Type B pancreatic cell (in vitro differentiated cells): ENCODE data around the gene WDR27. TPM values are rescaled to one million over a fixed set of nuclear protein-coding genes. Genes with fewer than 3 reads are reported as not detected.

Experiments
- DNase-seq: peaks from one replicate; pipeline ENCODE4 v3.0.0; 2021; ENCODE audit warnings: mixed read lengths; ENCODE audit not compliant: unreplicated experiment; ENCODE audit errors: extremely low spot score
- H3K27ac Mint-ChIP-seq: 2 replicates; pipeline ENCODE4 v1.8.0; 2021; ENCODE audit warnings: mild to moderate bottlenecking, mixed read lengths
- H3K27me3 Mint-ChIP-seq: 2 replicates; pipeline ENCODE4 v1.8.0; 2021; ENCODE audit warnings: mixed read lengths
- H3K36me3 Mint-ChIP-seq: 2 replicates; pipeline ENCODE4 v1.8.0; 2021; ENCODE audit warnings: mixed read lengths
- H3K4me1 Mint-ChIP-seq: one replicate; pipeline ENCODE4 v1.8.0; 2021; ENCODE audit warnings: mixed read lengths; ENCODE audit not compliant: unreplicated experiment
- H3K4me3 Mint-ChIP-seq: 2 replicates; pipeline ENCODE4 v1.8.0; 2021; ENCODE audit warnings: mild to moderate bottlenecking, mixed read lengths
- H3K9me3 Mint-ChIP-seq: 2 replicates; pipeline ENCODE4 v1.8.0; 2021; ENCODE audit warnings: mixed read lengths
- total RNA-seq: library from RNA; stranded (reverse); gene quantifications from 2 replicates; pipeline ENCODE4 v1.2.1, GENCODE V29; 2021; ENCODE audit warnings: low replicate concordance
- TF ChIP-seq, protein P1 (sequence below): fragments of 200-600 bp; sonication (generic); conservative IDR thresholded peaks from 2 replicates; pipeline ENCODE4 v1.5.0; 2021; ENCODE audit warnings: antibody characterized with exemption, mild to moderate bottlenecking

The WDR27 gene
- total RNA-seq, 1 donor from 2014 or later = 112 TPM

GRCh38 chr6:169724494-169725124, 22.8 kb upstream of the WDR27 start, which contains the start of gene PHF10:
PHF10 (minus strand) TSS chr6:169724500; CDS start chr6:169723931, 569 bp downstream.
- DNase-seq = peak; percentile 88
- Mint-ChIP-seq H3K4me3 (peak within 1 kb of the TSS; percentile 95), H3K4me1 (peaks cover 30% of the 10 kb centered on the region)

DNA sequence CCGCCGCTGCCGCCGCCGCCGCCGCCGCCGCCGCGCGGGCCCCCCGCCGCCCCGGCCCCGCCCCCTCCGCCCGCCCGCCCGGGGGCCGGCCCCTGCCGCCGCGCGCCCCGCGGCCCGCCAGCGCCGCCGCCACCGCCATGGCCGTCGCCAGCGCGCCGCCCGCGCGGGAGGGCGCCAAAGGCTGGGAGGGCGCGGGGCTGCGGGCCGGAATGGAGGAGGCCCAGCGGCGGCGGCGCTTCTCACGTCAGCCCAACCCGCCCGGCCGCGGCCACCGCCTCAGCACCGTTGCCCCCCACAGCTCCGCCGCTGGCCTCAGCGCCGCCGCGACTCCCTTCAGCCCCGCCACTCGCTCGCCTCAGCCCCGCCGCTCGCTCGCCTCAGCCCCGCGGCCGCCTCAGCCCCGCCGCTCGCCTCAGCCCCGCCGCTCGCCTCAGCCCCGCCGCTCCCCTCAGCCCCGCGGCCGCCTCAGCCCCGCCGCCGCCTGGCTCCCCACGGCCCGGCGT, 22.2 kb upstream of the WDR27 start:
- DNase-seq = no peak
- peaks cover 3% of the 10 kb centered on the region for H3K27me3 Mint-ChIP-seq

More at GRCh38 chr6:169724494-169725124, 22.8 kb upstream of the WDR27 start, which contains the start of gene PHF10:
- TF ChIP-seq, protein P1, sequence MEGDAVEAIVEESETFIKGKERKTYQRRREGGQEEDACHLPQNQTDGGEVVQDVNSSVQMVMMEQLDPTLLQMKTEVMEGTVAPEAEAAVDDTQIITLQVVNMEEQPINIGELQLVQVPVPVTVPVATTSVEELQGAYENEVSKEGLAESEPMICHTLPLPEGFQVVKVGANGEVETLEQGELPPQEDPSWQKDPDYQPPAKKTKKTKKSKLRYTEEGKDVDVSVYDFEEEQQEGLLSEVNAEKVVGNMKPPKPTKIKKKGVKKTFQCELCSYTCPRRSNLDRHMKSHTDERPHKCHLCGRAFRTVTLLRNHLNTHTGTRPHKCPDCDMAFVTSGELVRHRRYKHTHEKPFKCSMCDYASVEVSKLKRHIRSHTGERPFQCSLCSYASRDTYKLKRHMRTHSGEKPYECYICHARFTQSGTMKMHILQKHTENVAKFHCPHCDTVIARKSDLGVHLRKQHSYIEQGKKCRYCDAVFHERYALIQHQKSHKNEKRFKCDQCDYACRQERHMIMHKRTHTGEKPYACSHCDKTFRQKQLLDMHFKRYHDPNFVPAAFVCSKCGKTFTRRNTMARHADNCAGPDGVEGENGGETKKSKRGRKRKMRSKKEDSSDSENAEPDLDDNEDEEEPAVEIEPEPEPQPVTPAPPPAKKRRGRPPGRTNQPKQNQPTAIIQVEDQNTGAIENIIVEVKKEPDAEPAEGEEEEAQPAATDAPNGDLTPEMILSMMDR = no peak
- H3K36me3 Mint-ChIP-seq = peaks cover 5% of the 10 kb centered on the region
- no peaks in the 10 kb centered on the region for H3K9me3 Mint-ChIP-seq
- peak within 1 kb of the TSS; percentile 96 for H3K27ac Mint-ChIP-seq
- H3K27me3 Mint-ChIP-seq = peaks cover 3% of the 10 kb centered on the region

DNA sequence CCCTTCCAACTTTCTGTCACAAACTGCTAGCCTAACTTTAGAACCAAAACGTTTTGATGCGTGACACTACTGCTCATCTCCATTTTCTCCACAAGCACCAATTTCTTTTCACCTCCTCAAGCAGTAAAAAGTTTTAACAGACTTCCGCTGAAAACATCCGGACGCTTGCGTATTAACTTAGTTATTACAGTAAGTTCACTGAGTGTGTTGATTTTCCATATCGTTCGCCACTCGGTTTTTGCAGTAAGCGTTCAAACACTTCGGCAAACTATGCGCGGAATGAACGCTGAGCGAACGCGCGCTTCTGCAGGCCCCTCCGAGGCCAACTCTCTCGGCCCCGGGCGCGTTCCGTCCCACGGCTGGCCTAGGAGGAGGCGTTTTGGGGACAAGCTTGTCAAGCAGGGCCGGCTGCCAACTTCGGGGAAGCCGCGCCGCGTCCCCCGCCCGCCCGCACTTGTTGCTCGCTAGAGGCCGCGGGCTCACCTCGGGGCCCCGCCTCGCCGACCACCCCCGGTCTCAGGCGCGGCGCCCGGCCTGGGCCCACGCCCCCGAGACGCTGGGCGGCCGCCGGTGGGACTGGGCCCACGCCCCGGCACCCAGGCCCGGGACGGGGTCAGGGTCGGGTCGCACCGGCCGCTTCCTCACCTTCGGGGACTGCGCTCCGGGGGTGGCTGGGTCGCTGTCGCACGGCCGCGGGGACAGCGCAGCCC, 21.5 kb upstream of the WDR27 start:
- Mint-ChIP-seq H3K9me3 (no peaks in the 10 kb centered on the region), H3K27ac (peak overlapping the region; percentile 94), H3K4me1 (peaks cover 38% of the 10 kb centered on the region), H3K4me3 (peak overlapping the region; percentile 95), H3K36me3 (peaks cover 5% of the 10 kb centered on the region), H3K27me3 (peaks cover 3% of the 10 kb centered on the region)
- DNase-seq = no peak
- TF ChIP-seq, protein P1 = no peak

More for the DNA sequence above, 22.2 kb upstream of the WDR27 start:
- peak overlapping the region; percentile 68 for H3K4me3 Mint-ChIP-seq
- H3K36me3 Mint-ChIP-seq = peaks cover 5% of the 10 kb centered on the region
- TF ChIP-seq, protein P1 = no peak
- H3K4me1 Mint-ChIP-seq = peaks cover 36% of the 10 kb centered on the region
- no peaks in the 10 kb centered on the region for H3K9me3 Mint-ChIP-seq
- H3K27ac Mint-ChIP-seq = no peak overlapping the region

- TF ChIP-seq, protein P1 = no peak
- Mint-ChIP-seq H3K36me3 (peaks cover 5% of the 10 kb centered on the region), H3K4me1 (peaks cover 32% of the 10 kb centered on the region), H3K4me3 (peak overlapping the region; percentile 95), H3K27ac (peak overlapping the region; percentile 94), H3K9me3 (no peaks in the 10 kb centered on the region), H3K27me3 (peaks cover 3% of the 10 kb centered on the region)
- no peak for DNase-seq
These were observed 20.8 kb upstream of the WDR27 start for GRCh38 chr6:169722362-169723199.

GRCh38 chr6:169720207-169720855, 18.5 kb upstream of the WDR27 start:
- Mint-ChIP-seq H3K4me1 (peaks cover 31% of the 10 kb centered on the region), H3K36me3 (peaks cover 12% of the 10 kb centered on the region), H3K4me3 (no peak overlapping the region), H3K27ac (no peak overlapping the region), H3K27me3 (peaks cover 3% of the 10 kb centered on the region), H3K9me3 (no peaks in the 10 kb centered on the region)
- DNase-seq = no peak
- TF ChIP-seq, protein P1 = peak; percentile 44
